ENCODE results near the gene GKN1. TPM values are rescaled to one million over a fixed set of nuclear protein-coding genes. Genes with fewer than 3 reads are reported as not detected.

Gene GKN1
- polyA plus RNA-seq, 1 donor from 2014 or later: not detected

- Histone ChIP-seq H3K9ac (ENCODE audit: low read length) (no peak overlapping the region), H4K20me1 (ENCODE audit: insufficient read depth) (no peaks in the 10 kb centered on the region), H3F3A (ENCODE audit: insufficient read depth, low read length, poor library complexity, severe bottlenecking) (no peaks in the 10 kb centered on the region)
Measured at GRCh38 chr2:69007603-69008002, 33.2 kb downstream of the GKN1 start.

GRCh38 chr2:69010437-69011194, 36.2 kb downstream of the GKN1 start:
- Histone ChIP-seq H2AFZ (ENCODE audit: low read depth, low read length) (no peak overlapping the region), H3K4me3 (ENCODE audit: low read length) (no peak overlapping the region), H4K20me1 (ENCODE audit: insufficient read depth) (no peaks in the 10 kb centered on the region), H3K27ac (ENCODE audit: low read length) (no peak overlapping the region), H3K36me3 (ENCODE audit: insufficient read depth, low read length) (no peaks in the 10 kb centered on the region), H3K4me2 (ENCODE audit: low read length) (no peak overlapping the region), H3K9me2 (ENCODE audit: insufficient read depth, low read length) (no peaks in the 10 kb centered on the region), H3K9ac (ENCODE audit: low read length) (no peak overlapping the region), H3K79me2 (replicated peaks; ENCODE audit: insufficient read depth, low read length) (peaks cover 14% of the 10 kb centered on the region), H3F3A (ENCODE audit: insufficient read depth, low read length, poor library complexity, severe bottlenecking) (no peaks in the 10 kb centered on the region), H3K27me3 (ENCODE audit: insufficient read depth, low read depth, low read length) (no peaks in the 10 kb centered on the region), H3K9me3 (ENCODE audit: low read length) (no peaks in the 10 kb centered on the region)
- TF ChIP-seq SMC3 (conservative IDR thresholded peaks at IDR 0.05; ENCODE audit: poor library complexity) (no peak), MXI1 (conservative IDR thresholded peaks at IDR 0.05; ENCODE audit: poor library complexity, severe bottlenecking) (no peak), POLR2AphosphoS5 (IDR thresholded peaks at IDR 0.05) (no peak), EP300 (conservative IDR thresholded peaks at IDR 0.05; ENCODE audit: poor library complexity, severe bottlenecking) (no peak), EZH2 (IDR thresholded peaks at IDR 0.05; ENCODE audit: borderline replicate concordance, insufficient read depth, low read length, poor library complexity, severe bottlenecking) (no peak), RAD21 (conservative IDR thresholded peaks at IDR 0.05) (no peak), TAF1 (IDR thresholded peaks at IDR 0.05; ENCODE audit: low read depth) (no peak), REST (IDR thresholded peaks at IDR 0.05; ENCODE audit: borderline replicate concordance) (no peak), CTCF (IDR thresholded peaks at IDR 0.05; ENCODE audit: poor library complexity, severe bottlenecking) (no peak)

More at GRCh38 chr2:69007603-69008002, 33.2 kb downstream of the GKN1 start:
- Histone ChIP-seq H2AFZ (ENCODE audit: low read depth, low read length) (no peak overlapping the region), H3K9me2 (ENCODE audit: insufficient read depth, low read length) (no peaks in the 10 kb centered on the region), H3K27ac (ENCODE audit: low read length) (no peak overlapping the region), H3K4me3 (ENCODE audit: low read length) (no peak overlapping the region), H3K27me3 (ENCODE audit: insufficient read depth, low read depth, low read length) (no peaks in the 10 kb centered on the region), H3K79me2 (replicated peaks; ENCODE audit: insufficient read depth, low read length) (no peaks in the 10 kb centered on the region), H3K4me2 (ENCODE audit: low read length) (no peak overlapping the region), H3K36me3 (ENCODE audit: insufficient read depth, low read length) (no peaks in the 10 kb centered on the region), H3K9me3 (ENCODE audit: low read length) (no peaks in the 10 kb centered on the region)
- TF ChIP-seq EP300 (conservative IDR thresholded peaks at IDR 0.05; ENCODE audit: poor library complexity, severe bottlenecking): no peak
- TF ChIP-seq EZH2 (IDR thresholded peaks at IDR 0.05; ENCODE audit: borderline replicate concordance, insufficient read depth, low read length, poor library complexity, severe bottlenecking): no peak
- TF ChIP-seq SMC3 (conservative IDR thresholded peaks at IDR 0.05; ENCODE audit: poor library complexity): no peak
- no peak for TF ChIP-seq CTCF (IDR thresholded peaks at IDR 0.05; ENCODE audit: poor library complexity, severe bottlenecking)
